Immature natural killer cell (primary cell): ENCODE measurements around the gene ST8SIA2. TPM values are rescaled to one million over a fixed set of nuclear protein-coding genes. Genes with fewer than 3 reads are reported as not detected.

Source experiments
- DNase-seq, 3 donors: peaks; one replicate each; pipeline ENCODE4 v3.0.0; 2022; ENCODE audit warnings: mixed read lengths in 1 of 3
- H3K27ac Mint-ChIP-seq, 6 donors: one replicate each; pipeline ENCODE4 v1.8.0; 2020; ENCODE audit warnings: mixed read lengths in 6 of 6, mild to moderate bottlenecking in 5 of 6, inconsistent platforms in 4 of 6, moderate library complexity in 3 of 6
- H3K27me3 Mint-ChIP-seq, 3 donors: one replicate each; pipeline ENCODE4 v1.8.0; 2020 to 2021; ENCODE audit warnings: low read depth in 3 of 3, mild to moderate bottlenecking in 3 of 3, mixed read lengths in 3 of 3, moderate library complexity in 3 of 3, inconsistent platforms in 1 of 3
- H3K36me3 Mint-ChIP-seq, 3 donors: one replicate each; pipeline ENCODE4 v1.8.0; 2020; ENCODE audit warnings: mixed read lengths in 3 of 3, inconsistent platforms in 2 of 3, mild to moderate bottlenecking in 2 of 3
- H3K4me1 Mint-ChIP-seq, 2 donors: one replicate each; pipeline ENCODE4 v1.8.0; 2020; ENCODE audit warnings: inconsistent platforms in 2 of 2, mild to moderate bottlenecking in 2 of 2, mixed read lengths in 2 of 2, moderate library complexity in 1 of 2
- H3K4me3 Mint-ChIP-seq, 5 donors: one replicate each; pipeline ENCODE4 v1.8.0; 2020; ENCODE audit warnings: mild to moderate bottlenecking in 5 of 5, mixed read lengths in 5 of 5, inconsistent platforms in 3 of 5, moderate library complexity in 3 of 5
- H3K9me3 Mint-ChIP-seq, 6 donors: one replicate each; pipeline ENCODE4 v1.8.0; 2020; ENCODE audit warnings: mild to moderate bottlenecking in 6 of 6, mixed read lengths in 6 of 6, inconsistent platforms in 4 of 6, moderate library complexity in 3 of 6
- polyA plus RNA-seq, 3 donors: library from polyadenylated mRNA; unstranded; fragments of 300-500 nt; fragmentation: Illumina TruSeq; gene quantifications; one replicate each; pipeline ENCODE4 v1.2.3, GENCODE V29; 2021

Gene ST8SIA2, protein sequence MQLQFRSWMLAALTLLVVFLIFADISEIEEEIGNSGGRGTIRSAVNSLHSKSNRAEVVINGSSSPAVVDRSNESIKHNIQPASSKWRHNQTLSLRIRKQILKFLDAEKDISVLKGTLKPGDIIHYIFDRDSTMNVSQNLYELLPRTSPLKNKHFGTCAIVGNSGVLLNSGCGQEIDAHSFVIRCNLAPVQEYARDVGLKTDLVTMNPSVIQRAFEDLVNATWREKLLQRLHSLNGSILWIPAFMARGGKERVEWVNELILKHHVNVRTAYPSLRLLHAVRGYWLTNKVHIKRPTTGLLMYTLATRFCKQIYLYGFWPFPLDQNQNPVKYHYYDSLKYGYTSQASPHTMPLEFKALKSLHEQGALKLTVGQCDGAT
- polyA plus RNA-seq, result not detected

GRCh38 chr15:92393071-92393979, at the start of gene ST8SIA2:
ST8SIA2 (plus strand) TSS chr15:92393881; CDS start chr15:92394065, 184 bp downstream.
- H3K4me3 Mint-ChIP-seq, result no peak within 1 kb of the TSS
- H3K36me3 Mint-ChIP-seq, result peaks cover 0 to 4% (median 0%) of the 10 kb centered on the region in 3 donors

GRCh38 chr15:92343924-92344643, 49.6 kb upstream of the ST8SIA2 start:
- H3K27me3 Mint-ChIP-seq, result peaks cover 6 to 16% (median 9%) of the 10 kb centered on the region in 3 donors
- peaks cover 0 to 1% (median 0%) of the 10 kb centered on the region in 6 donors for H3K9me3 Mint-ChIP-seq
- H3K36me3 Mint-ChIP-seq, result no peaks in the 10 kb centered on the region
- H3K4me3 Mint-ChIP-seq, result no peak overlapping the region
- H3K27ac Mint-ChIP-seq, result no peak overlapping the region
- H3K4me1 Mint-ChIP-seq, result no peaks in the 10 kb centered on the region
- DNase-seq, result no peak

More at GRCh38 chr15:92393071-92393979, at the start of gene ST8SIA2:
- H3K9me3 Mint-ChIP-seq, result peaks cover 0 to 7% (median 0%) of the 10 kb centered on the region in 6 donors
- H3K27ac Mint-ChIP-seq, result no peak within 1 kb of the TSS
- no peaks in the 10 kb centered on the region for H3K4me1 Mint-ChIP-seq
- peaks cover 9 to 39% (median 21%) of the 10 kb centered on the region in 3 donors for H3K27me3 Mint-ChIP-seq
- no peak for DNase-seq

DNA sequence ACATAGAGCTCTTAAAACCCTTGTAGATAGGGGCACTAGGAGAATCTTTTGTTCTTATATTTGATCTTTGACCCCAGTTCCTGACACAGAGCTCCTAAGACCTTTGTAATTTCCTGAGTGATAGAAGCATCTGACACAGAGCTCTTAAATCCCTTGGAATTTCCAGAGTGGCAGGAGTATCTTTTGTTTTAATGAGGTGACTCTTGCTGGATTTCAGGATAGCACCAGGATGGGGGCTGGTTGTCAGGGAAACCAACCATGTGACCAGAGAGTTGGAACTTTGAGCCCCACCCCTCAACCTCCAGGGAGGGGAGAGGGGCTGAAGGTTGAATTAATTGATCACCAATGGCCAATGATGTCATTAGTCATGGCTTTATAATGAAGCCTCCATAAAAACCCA, 47.6 kb upstream of the ST8SIA2 start:
- Mint-ChIP-seq H3K9me3 (peaks cover 0 to 2% (median 0%) of the 10 kb centered on the region in 6 donors), H3K4me1 (no peaks in the 10 kb centered on the region), H3K36me3 (no peaks in the 10 kb centered on the region), H3K27ac (no peak overlapping the region), H3K27me3 (peaks cover 3 to 23% (median 12%) of the 10 kb centered on the region in 3 donors), H3K4me3 (no peak overlapping the region)
- DNase-seq, result no peak

DNA sequence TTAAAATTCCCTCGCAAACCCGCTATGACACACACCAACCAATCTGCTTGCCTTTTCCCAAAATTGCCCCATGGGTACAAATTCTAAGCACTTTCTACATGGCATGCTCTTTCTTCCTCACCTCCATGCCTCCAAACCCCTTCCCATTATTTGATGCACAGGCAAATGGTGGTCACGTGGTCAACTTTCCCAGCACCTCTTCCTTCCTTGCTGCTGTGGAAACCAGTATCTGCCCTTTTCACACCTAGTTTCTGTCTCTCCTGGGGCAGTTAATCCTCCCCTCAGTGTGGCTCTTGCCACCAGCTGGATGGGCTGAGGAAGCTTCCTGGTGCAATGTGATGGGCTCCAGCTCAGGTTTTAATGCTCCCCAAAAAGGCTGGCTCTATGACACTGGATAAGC, 38.4 kb upstream of the ST8SIA2 start:
- DNase-seq, result no peak
- H3K27me3 Mint-ChIP-seq, result peaks cover 3 to 4% (median 3%) of the 10 kb centered on the region in 3 donors
- H3K4me1 Mint-ChIP-seq, result no peaks in the 10 kb centered on the region
- H3K9me3 Mint-ChIP-seq, result no peaks in the 10 kb centered on the region
- H3K27ac Mint-ChIP-seq, result no peak overlapping the region
- no peak overlapping the region for H3K4me3 Mint-ChIP-seq
- H3K36me3 Mint-ChIP-seq, result no peaks in the 10 kb centered on the region

DNA sequence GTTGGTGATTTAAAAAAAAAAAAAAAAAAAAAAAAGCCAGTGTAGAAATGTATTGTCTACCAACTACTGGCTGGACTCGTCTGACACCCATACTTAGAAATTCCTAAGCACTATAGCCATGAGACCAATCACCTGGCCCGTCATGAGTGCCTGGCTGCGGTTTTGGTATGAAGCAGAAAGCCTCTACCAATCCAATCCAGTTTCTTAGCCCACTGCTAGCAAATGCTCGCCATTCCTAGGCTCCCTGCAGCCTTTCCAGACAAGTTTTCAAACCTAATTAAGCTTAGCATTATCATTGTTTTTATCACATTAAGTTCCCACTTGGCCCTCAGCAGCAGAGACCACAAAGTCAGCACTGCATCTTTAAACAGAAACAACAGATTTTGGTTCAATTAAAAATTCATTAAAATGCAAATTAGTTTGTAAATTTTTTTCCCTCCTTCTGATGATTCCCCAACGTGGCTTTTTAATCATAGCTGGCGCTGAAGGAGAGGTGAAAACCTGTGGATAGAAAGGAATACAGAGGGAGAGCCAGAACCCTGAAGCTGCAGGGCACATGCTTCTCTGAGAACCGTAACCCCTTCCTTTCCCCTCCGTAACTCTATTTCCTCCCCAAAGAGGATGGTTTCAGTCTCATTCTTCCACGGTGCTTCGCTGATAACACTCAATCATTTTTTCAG, 32.2 kb upstream of the ST8SIA2 start:
- Mint-ChIP-seq H3K4me3 (no peak overlapping the region), H3K4me1 (no peaks in the 10 kb centered on the region), H3K9me3 (no peaks in the 10 kb centered on the region), H3K36me3 (no peaks in the 10 kb centered on the region), H3K27ac (no peak overlapping the region), H3K27me3 (peaks cover 1 to 7% (median 2%) of the 10 kb centered on the region in 3 donors)
- DNase-seq, result no peak

DNA sequence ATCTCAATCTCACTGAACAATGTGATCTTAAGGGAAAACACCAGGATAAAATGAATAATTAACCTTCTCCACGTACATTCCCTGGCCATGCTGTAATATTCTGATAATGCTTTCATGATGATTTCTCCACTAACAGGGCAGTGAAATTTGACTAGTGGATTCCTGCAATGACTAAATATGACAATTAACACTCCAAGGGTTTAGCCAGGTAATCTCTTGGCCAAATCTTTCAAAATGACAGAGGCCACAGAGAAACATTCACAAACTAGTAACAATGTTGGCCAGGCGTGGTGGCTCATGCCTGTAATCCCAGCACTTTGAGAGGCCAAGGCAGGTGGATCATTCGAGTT, 31.7 kb upstream of the ST8SIA2 start:
- Mint-ChIP-seq H3K9me3 (no peaks in the 10 kb centered on the region), H3K27ac (no peak overlapping the region), H3K4me3 (no peak overlapping the region), H3K36me3 (no peaks in the 10 kb centered on the region), H3K27me3 (peaks cover 1 to 7% (median 2%) of the 10 kb centered on the region in 3 donors), H3K4me1 (no peaks in the 10 kb centered on the region)
- DNase-seq, result no peak

DNA sequence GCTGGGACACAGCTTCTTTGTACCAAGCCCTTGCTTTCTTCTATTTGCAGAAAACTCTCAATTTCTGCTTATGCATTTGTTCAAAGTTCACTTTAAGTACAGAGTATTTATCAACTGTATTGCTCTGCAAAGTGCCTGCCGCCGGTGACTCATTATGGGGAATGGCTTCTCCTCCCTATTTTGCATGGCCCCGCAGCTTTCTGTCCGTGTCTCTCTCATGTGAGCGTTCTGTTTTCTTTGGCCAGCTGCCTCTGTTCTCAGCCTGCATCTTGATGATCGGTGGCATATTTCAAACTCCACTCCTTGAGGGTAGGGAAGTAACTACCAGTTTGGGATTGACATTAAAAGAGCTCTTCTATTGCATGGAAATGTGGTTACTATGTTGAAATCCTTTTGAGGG, 28.6 kb upstream of the ST8SIA2 start:
- peaks cover 3 to 7% (median 3%) of the 10 kb centered on the region in 3 donors for H3K27me3 Mint-ChIP-seq
- DNase-seq, result no peak
- no peak overlapping the region for H3K4me3 Mint-ChIP-seq
- H3K9me3 Mint-ChIP-seq, result no peaks in the 10 kb centered on the region
- H3K27ac Mint-ChIP-seq, result no peak overlapping the region
- H3K4me1 Mint-ChIP-seq, result no peaks in the 10 kb centered on the region
- no peaks in the 10 kb centered on the region for H3K36me3 Mint-ChIP-seq

DNA sequence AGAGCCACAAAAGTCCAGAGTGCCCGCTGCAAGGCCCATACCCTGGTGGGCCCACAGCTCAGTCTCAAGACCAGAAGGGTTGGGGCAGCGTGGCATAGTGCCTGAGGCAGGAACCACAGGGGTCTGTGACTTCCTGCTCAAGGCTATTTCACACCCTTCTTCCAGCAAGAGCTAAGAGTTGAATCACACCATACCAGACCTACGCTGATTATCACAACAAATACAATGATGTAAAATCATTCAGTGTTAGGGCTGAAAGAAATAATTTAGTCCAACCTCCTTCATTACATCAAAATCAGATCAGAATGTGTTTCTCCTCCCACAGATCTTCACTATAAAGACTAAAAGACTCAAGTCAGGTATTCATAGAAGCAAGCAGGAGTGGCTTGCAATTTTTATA, 27.8 kb upstream of the ST8SIA2 start:
- Mint-ChIP-seq H3K27me3 (peaks cover 3 to 5% (median 3%) of the 10 kb centered on the region in 3 donors), H3K9me3 (no peaks in the 10 kb centered on the region), H3K4me3 (no peak overlapping the region), H3K36me3 (no peaks in the 10 kb centered on the region), H3K27ac (no peak overlapping the region), H3K4me1 (no peaks in the 10 kb centered on the region)
- no peak for DNase-seq

- H3K4me3 Mint-ChIP-seq, result no peak overlapping the region
- no peaks in the 10 kb centered on the region for H3K9me3 Mint-ChIP-seq
- H3K27me3 Mint-ChIP-seq, result peaks cover 3 to 5% (median 3%) of the 10 kb centered on the region in 3 donors
Observed at GRCh38 chr15:92366381-92366780, 27.3 kb upstream of the ST8SIA2 start.

DNA sequence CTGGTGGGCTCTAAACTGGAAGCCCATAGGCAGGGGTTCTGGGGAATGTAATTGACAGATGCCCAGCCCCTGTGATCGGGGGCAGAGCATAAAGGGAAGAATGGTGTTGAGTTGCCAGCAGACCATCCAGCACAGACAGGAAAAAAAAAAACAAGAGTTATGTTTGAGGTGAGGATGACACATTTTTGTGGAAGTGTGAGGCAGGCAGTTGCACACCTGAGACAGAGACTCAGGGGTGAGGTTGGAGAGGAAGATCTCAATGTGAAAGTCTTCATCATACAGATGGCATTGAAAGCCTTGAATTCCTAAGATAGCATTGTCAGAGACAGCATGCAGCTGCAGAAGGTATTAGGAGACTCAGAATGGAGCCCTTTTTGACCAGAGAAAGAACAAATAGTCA, 18.6 kb upstream of the ST8SIA2 start:
- Mint-ChIP-seq H3K36me3 (no peaks in the 10 kb centered on the region), H3K4me1 (no peaks in the 10 kb centered on the region), H3K9me3 (peaks cover 0 to 2% (median 0%) of the 10 kb centered on the region in 6 donors), H3K27ac (no peak overlapping the region), H3K27me3 (peaks cover 0 to 6% (median 6%) of the 10 kb centered on the region in 3 donors), H3K4me3 (no peak overlapping the region)
- no peak for DNase-seq

More at GRCh38 chr15:92366381-92366780, 27.3 kb upstream of the ST8SIA2 start:
- no peak overlapping the region for H3K27ac Mint-ChIP-seq
- H3K4me1 Mint-ChIP-seq, result no peaks in the 10 kb centered on the region
- H3K36me3 Mint-ChIP-seq, result no peaks in the 10 kb centered on the region
- DNase-seq, result no peak

DNA sequence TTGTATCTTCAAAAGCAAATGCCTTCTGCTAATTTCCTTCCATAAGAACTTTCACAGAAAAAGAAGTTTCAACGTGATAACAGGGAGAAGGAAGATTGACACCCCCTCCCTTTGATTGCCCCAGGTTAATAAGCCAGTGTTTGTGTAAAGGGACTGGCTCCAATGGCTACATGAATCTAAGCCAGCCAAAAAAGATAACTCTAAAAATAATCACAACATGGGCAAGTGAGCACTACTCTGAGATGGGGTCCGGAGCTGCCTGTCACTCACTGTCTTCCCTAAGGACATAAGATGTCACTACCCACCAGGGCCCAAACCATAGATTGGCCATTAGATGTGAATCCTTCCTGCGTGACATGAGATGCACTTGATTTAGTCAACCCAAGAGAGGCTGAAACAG, 17.6 kb upstream of the ST8SIA2 start:
- peaks cover 0 to 2% (median 0%) of the 10 kb centered on the region in 6 donors for H3K9me3 Mint-ChIP-seq
- peaks cover 2 to 9% (median 6%) of the 10 kb centered on the region in 3 donors for H3K27me3 Mint-ChIP-seq
- no peaks in the 10 kb centered on the region for H3K36me3 Mint-ChIP-seq
- no peak for DNase-seq
- H3K27ac Mint-ChIP-seq, result no peak overlapping the region
- no peak overlapping the region for H3K4me3 Mint-ChIP-seq
- H3K4me1 Mint-ChIP-seq, result no peaks in the 10 kb centered on the region

DNA sequence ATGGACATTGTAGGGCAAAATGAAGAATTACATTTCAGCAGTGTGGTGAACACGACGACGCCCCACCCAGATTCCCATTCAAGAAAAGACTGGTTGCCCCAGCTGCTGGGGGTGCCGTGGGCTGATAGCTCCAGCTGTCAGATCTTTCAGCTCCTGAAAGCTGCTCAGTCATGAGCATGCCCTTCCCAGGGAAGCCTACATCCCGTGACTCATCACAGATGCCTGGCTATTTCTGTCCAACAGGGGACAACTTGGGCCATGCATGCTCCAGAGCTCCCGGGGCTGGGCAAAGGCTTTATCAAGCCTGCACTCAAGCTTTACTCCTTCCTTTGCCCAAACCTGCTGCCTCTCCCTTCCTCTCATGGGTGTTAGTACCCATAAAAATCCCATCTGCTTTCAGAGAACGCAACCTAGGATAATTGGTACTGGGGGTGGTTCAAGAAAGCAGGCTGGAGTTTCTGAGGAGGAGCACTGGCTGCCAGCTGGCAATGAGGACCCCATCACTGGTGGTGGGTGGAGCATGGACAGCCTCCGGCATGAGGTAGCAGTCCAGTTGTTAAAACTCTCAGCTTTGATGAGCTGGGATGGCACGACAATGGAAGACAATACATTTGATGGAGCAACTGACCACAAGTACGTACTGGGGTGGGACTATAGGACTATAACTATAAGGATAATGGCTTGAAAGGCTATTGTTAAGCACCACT, 16.4 kb upstream of the ST8SIA2 start:
- Mint-ChIP-seq H3K9me3 (peaks cover 0 to 2% (median 0%) of the 10 kb centered on the region in 6 donors), H3K27me3 (peaks cover 2 to 9% (median 6%) of the 10 kb centered on the region in 3 donors), H3K27ac (no peak overlapping the region), H3K4me3 (no peak overlapping the region), H3K4me1 (no peaks in the 10 kb centered on the region), H3K36me3 (no peaks in the 10 kb centered on the region)
- no peak for DNase-seq
